GM10248 (cell line): ENCODE data around the gene CHD6.

Experiments used
- CTCF ChIA-PET: fragments of 300-600 bp; sonication (Branson Sonifier 250); formaldehyde crosslinking; extraction: SDS; loops from one replicate; lab custom pipeline; 2021; ENCODE audit warnings: antibody characterized with exemption; lab: Yijun Ruan, JAX
- POLR2A ChIA-PET: fragments of 350-650 bp; sonication (Branson Sonifier 250); formaldehyde crosslinking; extraction: SDS; loops from one replicate; lab custom pipeline; 2020; ENCODE audit warnings: antibody characterized with exemption; lab: Yijun Ruan, JAX
- DNase-seq: peaks from one replicate; pipeline ENCODE4 v3.0.0; 2012; ENCODE audit errors: extremely low spot score
- CTCF ChIP-seq: IDR thresholded peaks from 2 replicates; pipeline ENCODE4 v1.5.1; 2012; ENCODE audit warnings: mild to moderate bottlenecking, low read depth; ENCODE audit errors: extremely low read depth, missing control alignments, control extremely low read depth

CHD6 gene

DNA sequence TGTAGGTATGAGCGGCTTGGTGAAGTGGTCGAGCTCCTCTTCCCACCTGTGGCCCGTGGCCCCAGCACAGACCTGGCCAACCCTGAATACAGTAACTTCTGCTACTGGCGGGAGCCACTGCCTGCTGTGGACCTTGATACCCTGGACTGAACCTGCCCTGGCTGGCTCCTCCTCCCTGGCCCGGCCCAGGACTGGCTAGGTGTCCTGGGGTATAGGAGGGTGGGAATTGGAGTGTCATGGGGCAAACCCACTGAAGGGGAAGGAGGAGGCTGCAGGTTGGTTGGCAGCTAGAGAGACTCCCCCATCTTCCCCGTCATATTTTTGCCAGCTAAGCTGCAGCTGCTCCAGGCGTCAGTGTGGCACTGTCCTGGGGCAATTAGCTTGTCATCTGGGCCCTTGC lies 259.5 kb downstream of the CHD6 start:
- TF ChIP-seq CTCF = no peak
- DNase-seq = no peak
- POLR2A ChIA-PET = no interaction called here
- CTCF ChIA-PET = interaction anchor here (0.7 to 1.3 kb wide), 3 partner anchors 18 to 32 kb away, joined by 3 read pairs; partner anchors contain the start of gene LPIN3

DNA sequence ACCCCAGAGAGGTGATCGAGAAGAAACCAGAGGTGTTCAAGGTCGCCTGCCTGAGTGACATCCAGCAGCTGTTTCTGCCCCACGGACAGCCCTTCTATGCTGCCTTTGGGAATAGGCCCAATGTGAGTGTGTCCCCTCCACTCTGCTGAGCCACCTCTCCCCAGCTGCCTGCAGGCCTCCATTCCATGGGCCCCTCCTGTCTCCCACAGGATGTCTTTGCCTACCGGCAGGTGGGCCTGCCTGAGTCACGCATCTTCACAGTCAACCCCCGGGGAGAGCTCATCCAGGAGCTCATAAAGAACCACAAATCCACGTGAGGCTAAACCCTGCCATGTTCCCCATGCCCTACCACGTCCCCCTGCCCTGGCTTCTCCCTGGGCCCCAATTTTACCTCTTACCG lies 259.9 kb downstream of the CHD6 start:
- POLR2A ChIA-PET = no interaction called here
- no peak for TF ChIP-seq CTCF
- DNase-seq = no peak
- CTCF ChIA-PET = interaction anchor here (0.7 to 1.3 kb wide), 3 partner anchors 17 to 32 kb away, joined by 3 read pairs; partner anchors contain the start of gene LPIN3

- no peak for TF ChIP-seq CTCF
- DNase-seq = no peak
- ChIA-PET CTCF (interaction anchor here (0.9 to 1.7 kb wide), 3 partner anchors 10 to 31 kb away, joined by 3 to 5 read pairs (median 3); no protein-coding TSS in a partner anchor), POLR2A (no interaction called here)
These were observed 260.6 kb downstream of the CHD6 start for GRCh38 chr20:41357424-41358163.

GRCh38 chr20:41356951-41357350 lies 261.2 kb downstream of the CHD6 start:
- ChIA-PET POLR2A (no interaction called here), CTCF (interaction anchor here (1.7 kb wide), 1 partner anchor 10 kb away, joined by 5 read pairs; no protein-coding TSS in a partner anchor)
- DNase-seq = no peak
- TF ChIP-seq CTCF = no peak

DNA sequence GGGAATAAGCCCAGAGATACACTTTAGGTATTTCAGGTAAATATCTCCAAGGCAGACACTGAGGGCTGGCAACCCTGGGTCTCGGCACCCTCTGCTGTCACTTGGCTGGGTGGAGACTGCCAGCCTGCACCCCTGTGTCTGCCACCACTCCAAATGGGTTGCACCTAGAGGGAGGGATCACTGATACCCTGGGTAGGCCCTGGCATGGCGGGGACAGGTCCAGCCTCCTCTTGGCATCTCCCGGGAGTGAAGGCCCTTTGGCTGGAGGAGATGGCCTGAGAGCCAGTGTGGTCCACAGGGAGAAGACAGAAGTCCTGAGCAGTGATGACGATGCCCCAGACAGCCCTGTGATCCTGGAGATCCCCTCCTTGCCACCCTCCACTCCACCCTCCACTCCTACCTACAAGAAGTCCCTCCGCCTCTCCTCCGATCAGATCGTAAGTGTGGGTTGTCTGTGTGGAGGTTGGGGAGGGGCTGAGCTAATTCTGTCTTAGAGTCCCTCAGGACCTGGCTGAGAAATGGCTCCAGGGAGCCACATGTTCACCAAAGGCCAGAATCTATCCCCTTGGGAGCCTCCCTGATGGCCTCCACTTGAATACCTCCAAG lies 262.5 kb downstream of the CHD6 start:
- CTCF ChIA-PET = interaction anchor here (0.6 to 1.7 kb wide), 4 partner anchors 9 to 19 kb away, joined by 3 to 5 read pairs (median 3); partner anchors contain the start of gene LPIN3
- POLR2A ChIA-PET = no interaction called here
- TF ChIP-seq CTCF = no peak
- no peak for DNase-seq

- no peak for DNase-seq
- POLR2A ChIA-PET = no interaction called here
- no peak for TF ChIP-seq CTCF
- CTCF ChIA-PET = interaction anchor here (1.1 kb wide), 1 partner anchor 16 kb away, joined by 3 read pairs; no protein-coding TSS in a partner anchor
These were observed 263.0 kb downstream of the CHD6 start for GRCh38 chr20:41355192-41355591.
